K562 treated with DMSO at 1 percent for 48 hours (cell line): ENCODE measurements around the gene C3orf18. TPM values are rescaled to one million over a fixed set of nuclear protein-coding genes. Genes with fewer than 3 reads are reported as not detected.

ENCODE experiments used
- total RNA-seq: library from RNA; unstranded; fragments of 300-600 nt; gene quantifications from 2 replicates; pipeline ENCODE4 v1.2.3, GENCODE V29; 2022; ENCODE audit warnings: low replicate concordance; ENCODE audit errors: extremely low read depth

C3orf18 gene
- not detected in 2 replicates for total RNA-seq

GRCh38 chr3:50567386-50568167 lies at the start of gene C3orf18:
Gene C3orf18 (minus strand): TSS chr3:50567747. CDS start chr3:50565699, 2,048 bp downstream.

DNA sequence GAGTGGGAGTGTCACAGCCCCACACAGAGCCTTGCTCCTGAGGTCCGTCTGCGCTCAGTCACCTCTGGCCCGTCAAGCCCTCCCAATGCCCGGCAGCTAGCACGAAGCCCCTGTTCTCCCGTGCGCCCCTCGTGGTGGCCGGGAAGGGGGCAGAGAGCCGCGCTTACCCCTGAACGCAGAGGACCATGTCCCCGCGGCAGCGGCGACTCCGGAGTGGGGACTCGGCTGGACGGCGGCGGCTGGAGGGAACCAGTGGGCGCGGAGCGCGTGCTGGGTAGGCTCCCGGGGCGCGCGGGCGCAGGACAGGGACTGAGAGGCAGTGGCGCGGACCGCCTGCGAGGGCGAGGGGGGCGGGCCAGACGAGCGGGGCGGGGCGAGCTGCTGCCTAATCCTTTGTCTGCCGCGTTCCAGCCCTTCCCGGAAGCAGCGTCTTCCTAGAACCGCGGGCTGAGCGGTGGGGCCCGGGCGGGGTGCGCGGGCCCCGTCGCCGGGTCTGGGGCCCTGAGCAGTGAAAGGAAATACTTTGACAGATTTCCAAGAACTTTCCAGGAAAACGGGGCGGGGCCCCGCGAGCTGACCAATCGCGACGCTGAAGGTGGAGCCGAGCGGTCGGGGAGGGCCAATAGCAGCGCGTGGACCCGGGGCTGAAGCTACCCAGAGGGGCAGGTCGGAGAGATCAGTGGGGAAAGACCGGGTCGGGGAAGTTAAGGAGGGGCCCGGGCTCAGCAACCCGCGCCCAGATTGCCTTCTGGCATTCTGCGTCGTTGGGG lies 44.1 kb upstream of the C3orf18 start, which contains the start of gene CISH:
TSS of gene CISH (minus strand) at position 311 of the 770 bp plus-strand sequence. CDS start at position 187, 124 bp downstream.

DNA sequence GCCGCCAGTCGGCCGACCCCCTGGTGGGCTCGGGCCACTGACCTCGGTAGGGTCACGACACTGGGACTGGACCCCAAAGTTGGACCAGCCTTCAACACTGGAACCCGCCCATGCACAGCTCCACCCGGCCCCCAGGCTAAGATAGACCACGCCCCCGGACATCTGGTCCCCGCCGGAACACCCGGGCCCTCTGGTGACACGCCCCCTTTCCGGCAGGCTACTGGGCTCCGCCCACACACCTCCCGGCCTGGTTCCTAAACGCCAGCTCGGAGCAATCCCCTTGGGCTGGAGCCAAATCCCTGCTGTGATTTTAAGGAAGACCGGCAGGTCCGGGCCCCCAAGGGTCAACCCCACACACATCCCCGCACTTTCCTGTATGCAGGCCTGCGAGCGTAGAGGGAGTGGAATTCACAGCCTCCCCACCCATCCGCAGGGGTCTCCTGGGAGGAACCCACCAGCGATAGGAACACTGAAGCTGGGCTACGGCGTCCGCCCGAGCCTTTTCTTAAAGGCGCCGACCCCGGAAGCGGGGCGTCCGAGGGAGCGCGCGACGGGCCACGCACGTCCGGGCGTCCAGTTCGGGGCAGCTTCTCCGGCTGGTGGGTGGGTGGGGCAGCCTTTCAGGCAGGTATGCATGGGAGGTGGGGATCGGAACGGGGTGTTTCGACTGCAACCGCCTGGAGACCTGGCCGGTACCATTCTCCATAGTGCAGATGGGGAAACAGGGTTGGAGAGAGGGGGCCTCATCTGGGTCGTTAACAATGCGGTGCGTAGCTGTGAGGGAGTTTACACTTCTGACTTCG lies 1.6 kb upstream of the C3orf18 start, which contains the start of gene HEMK1:
TSS of gene HEMK1 (plus strand) at position 576 of the 803 bp plus-strand sequence. CDS start 1,583 bp downstream, outside the sequence.

Other genes with a start within 250 kb of the C3orf18 start
- gene HYAL2, start 245.0 kb downstream of the C3orf18 start, total RNA-seq: not detected in 2 replicates
- gene TUSC2, start 239.5 kb downstream of the C3orf18 start, total RNA-seq: not detected in 2 replicates
- gene RASSF1, start 226.9 kb downstream of the C3orf18 start, total RNA-seq: not detected in 2 replicates
- not detected in 2 replicates for gene ZMYND10, start 222.0 kb downstream of the C3orf18 start, total RNA-seq
- gene NPRL2, start 217.0 kb downstream of the C3orf18 start, total RNA-seq: not detected in 2 replicates
- gene CYB561D2, start 216.9 kb downstream of the C3orf18 start, total RNA-seq: not detected in 2 replicates
- gene TMEM115, start 208.2 kb downstream of the C3orf18 start, total RNA-seq: not detected in 2 replicates
- not detected in 2 replicates for gene CACNA2D2, start 64.1 kb downstream of the C3orf18 start, total RNA-seq
- gene HEMK1, start 1.8 kb upstream of the C3orf18 start, total RNA-seq: not detected in 2 replicates
- 182 TPM in 1 of 2 replicates, not detected in the other for gene CISH, start 44.0 kb upstream of the C3orf18 start, total RNA-seq
- gene MAPKAPK3, start 49.4 kb upstream of the C3orf18 start, total RNA-seq: not detected in 2 replicates
- gene DOCK3, start 107.2 kb upstream of the C3orf18 start, total RNA-seq: not detected in 2 replicates